GM21423 (cell line): Measurements from ENCODE around the gene ZDHHC14.

Experiments used
- ATAC-seq: cut with Tn5 transposase; IDR thresholded peaks from one replicate; pipeline ENCODE4 v1.9.1; 2021; ENCODE audit warnings: mild to moderate bottlenecking, moderate library complexity; ENCODE audit not compliant: unreplicated experiment

Gene ZDHHC14

GRCh38 chr6:157530126-157530525, 149.1 kb downstream of the ZDHHC14 start:
- no peak for ATAC-seq

GRCh38 chr6:157530724-157531168, 149.8 kb downstream of the ZDHHC14 start:
- no peak for ATAC-seq

- no peak for ATAC-seq
These were observed 150.4 kb downstream of the ZDHHC14 start for GRCh38 chr6:157531169-157531985.

- ATAC-seq: no peak
These were observed 151.0 kb downstream of the ZDHHC14 start for GRCh38 chr6:157531986-157532365.

GRCh38 chr6:157533048-157533871, 152.3 kb downstream of the ZDHHC14 start:
- ATAC-seq: no peak

GRCh38 chr6:157534134-157534871, 153.3 kb downstream of the ZDHHC14 start:
- ATAC-seq: no peak

- no peak for ATAC-seq
These were observed 154.0 kb downstream of the ZDHHC14 start for GRCh38 chr6:157534977-157535339.

- ATAC-seq: peak; percentile 62
These were observed 154.6 kb downstream of the ZDHHC14 start for GRCh38 chr6:157535340-157536222.

GRCh38 chr6:157536223-157536545, 155.2 kb downstream of the ZDHHC14 start:
- no peak for ATAC-seq

- ATAC-seq: no peak
These were observed 156.6 kb downstream of the ZDHHC14 start for GRCh38 chr6:157537556-157537955.

GRCh38 chr6:157538168-157538567, 157.2 kb downstream of the ZDHHC14 start:
- ATAC-seq: no peak

- ATAC-seq: no peak
These were observed 157.7 kb downstream of the ZDHHC14 start for GRCh38 chr6:157538698-157539097.

- ATAC-seq: no peak
These were observed 158.4 kb downstream of the ZDHHC14 start for GRCh38 chr6:157539421-157539822.

GRCh38 chr6:157539900-157540752, 159.1 kb downstream of the ZDHHC14 start:
- no peak for ATAC-seq

- no peak for ATAC-seq
These were observed 160.8 kb downstream of the ZDHHC14 start for GRCh38 chr6:157541618-157542413.

- no peak for ATAC-seq
These were observed 161.6 kb downstream of the ZDHHC14 start for GRCh38 chr6:157542414-157543160.

- ATAC-seq: no peak
These were observed 165.3 kb downstream of the ZDHHC14 start for GRCh38 chr6:157546321-157546720.

GRCh38 chr6:157547112-157547511, 166.1 kb downstream of the ZDHHC14 start:
- no peak for ATAC-seq
